GM18502 (cell line): ENCODE data around the gene L3MBTL3.
A peak's percentile ranks its signal among the peaks of the same experiment; 100 is the strongest.
"Not testable (repeated sequence)": the region's sequence is repeated elsewhere in the genome, so short reads cannot be mapped to it uniquely, and the experiment has no call there.

Source experiments
- ATAC-seq: cut with Tn5 transposase; IDR thresholded peaks from one replicate; pipeline ENCODE4 v1.9.1; 2021; ENCODE audit warnings: mild to moderate bottlenecking; ENCODE audit not compliant: unreplicated experiment, poor library complexity

The L3MBTL3 gene

DNA sequence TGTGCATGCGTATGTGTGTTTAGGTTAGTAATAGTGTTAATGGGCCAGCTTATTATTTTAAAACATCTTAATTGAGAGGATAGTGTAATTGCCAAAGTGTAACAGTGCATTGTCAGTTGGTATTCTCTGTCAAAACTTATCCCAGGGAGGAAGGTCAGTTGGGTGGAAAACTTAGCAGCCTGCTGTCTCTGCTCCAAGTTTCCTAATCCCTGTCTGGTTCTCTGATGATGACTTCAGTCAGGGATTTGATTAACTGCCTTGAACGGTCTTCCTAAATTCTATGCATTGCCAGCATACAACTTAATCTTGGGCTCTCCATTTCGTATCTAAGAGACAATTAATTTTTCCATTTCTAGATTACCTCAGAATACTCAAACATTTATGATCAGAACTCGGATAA is 51.1 kb downstream of the L3MBTL3 start:
- no peak for ATAC-seq

DNA sequence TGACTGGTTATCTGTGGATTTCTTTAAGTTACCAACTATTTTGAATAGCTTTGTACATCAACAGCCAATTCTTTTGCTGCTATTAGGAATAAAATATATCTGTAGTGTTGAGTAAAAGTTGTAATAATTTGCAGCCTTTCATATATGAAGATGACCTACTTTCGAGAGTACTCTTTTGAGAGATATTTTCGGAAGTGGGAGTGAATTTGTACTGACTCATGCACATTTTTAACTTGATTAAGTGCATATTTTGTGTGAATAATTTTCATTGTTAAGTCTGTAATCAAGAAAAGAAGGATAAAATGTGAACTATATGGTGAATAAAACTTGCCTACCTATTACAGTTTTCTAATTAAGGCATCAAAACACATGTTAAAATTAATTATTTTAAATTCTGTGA is 51.9 kb downstream of the L3MBTL3 start:
- ATAC-seq: no peak

DNA sequence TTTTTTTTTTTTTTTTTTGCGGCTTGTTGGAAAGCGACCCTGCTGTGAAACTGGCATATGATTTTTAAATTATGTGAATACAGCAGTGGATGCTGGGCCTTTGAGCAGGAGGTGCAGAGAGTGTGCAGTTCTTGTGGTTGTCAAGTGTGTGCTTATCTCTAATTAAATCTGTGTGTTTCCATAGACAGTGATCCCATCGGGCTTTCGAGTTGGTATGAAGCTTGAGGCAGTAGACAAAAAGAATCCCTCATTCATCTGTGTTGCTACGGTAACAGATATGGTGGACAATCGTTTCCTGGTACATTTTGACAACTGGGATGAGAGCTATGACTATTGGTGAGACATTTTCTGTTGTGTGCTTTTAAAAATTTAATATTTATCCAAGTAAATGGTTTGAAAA is 52.4 kb downstream of the L3MBTL3 start:
- ATAC-seq: no peak

DNA sequence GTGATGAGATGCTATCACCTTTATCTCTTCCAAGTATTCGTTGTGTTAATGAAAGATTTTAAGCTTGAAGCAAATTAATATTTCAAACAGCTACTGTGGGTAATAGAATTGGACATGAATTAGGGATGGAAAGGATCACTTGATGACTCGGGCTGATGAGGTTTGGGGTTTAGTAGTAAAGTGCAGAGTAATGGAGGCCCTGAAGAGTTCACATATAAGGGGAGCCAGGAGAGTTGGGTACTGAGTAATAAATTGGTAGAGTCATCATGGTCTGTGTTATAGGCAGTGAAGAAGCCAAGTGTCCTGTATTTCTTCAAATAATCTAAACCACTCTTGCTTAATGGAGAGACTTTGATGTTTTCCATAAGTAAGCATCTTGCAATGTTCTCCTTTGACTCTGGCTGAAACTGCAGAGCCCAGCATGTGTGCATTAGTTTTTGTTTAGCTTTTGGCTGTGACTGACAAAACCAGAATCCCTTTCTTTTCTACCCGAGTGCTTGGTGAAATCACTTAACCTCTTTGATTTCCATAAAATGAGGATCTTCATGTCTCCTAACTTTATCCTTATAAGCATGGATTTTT is 57.6 kb downstream of the L3MBTL3 start:
- ATAC-seq: no peak

DNA sequence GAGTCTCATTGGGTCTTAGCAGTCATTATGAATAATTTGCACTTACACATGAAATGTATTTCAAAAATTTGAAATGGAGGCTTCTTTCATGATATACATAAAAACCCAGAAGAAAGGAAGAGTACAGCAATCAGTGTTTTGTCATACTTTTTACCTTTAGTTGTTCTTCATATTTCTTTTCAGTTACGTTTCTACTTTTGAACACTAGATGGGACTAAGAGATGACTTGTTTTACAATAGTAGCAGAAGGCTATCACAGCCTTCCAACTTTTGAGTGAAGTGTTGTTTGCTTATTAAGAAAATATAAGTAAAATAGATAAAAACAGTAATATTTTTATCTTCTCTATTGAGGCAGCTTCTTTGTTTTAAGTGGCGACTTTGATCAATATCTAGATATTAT is 58.1 kb downstream of the L3MBTL3 start:
- ATAC-seq: no peak

DNA sequence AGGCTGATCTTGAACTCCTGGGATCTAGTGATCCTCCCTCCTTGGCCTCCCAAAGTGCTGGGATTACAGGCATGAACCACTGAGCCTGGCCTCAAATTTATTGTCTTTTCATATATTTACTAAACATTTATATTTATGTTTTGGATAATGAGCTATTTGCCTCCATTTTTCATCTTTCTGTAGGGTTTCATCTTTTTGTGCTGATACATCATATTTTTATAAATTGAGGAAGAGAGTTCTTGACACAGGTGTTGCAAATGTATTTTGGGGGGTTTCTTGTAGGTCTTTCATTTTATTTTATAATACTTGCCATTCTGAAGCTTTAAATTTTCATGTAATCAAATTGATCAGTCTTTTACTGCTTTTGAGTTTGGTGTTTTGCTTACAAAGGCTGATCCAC is 72.4 kb downstream of the L3MBTL3 start:
- no peak for ATAC-seq

DNA sequence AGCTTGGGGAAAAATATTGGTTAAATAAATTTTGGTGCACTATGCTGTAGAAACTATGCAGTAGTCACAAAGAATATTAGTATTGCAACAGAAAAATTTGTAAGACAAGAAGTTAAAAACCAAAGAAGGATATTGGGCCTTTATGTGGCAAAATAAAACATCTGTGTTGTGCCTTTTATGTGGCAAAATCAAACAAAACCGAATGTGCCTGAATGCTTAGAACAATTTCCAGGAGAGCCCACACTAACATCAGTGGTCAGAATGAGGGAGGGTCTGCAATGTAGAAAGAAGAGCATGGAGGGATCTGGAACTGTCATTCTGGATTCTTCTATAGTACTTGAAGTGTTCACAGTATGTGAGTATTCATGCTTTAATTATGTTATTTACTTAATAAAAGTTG is 75.2 kb downstream of the L3MBTL3 start:
- ATAC-seq: no peak

DNA sequence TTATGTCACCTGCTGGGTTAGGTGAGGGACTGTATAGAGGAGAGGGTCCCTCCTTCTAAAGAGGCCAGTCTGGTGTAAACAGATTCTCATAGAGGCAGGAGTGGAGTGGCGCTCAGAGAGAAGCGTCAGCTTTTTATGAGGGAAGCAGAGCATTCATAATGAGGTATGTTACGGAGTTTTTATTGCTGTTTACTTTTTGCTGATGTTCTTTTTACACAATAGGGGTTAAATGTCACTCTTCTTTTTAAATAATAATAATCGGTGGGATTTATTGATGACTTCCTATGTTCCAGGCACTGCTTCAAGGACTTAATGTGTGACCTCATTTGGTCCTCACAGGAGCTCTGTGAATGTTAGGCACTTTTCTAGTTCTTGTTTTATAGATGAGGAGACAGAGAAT is 79.9 kb downstream of the L3MBTL3 start:
- no peak for ATAC-seq

DNA sequence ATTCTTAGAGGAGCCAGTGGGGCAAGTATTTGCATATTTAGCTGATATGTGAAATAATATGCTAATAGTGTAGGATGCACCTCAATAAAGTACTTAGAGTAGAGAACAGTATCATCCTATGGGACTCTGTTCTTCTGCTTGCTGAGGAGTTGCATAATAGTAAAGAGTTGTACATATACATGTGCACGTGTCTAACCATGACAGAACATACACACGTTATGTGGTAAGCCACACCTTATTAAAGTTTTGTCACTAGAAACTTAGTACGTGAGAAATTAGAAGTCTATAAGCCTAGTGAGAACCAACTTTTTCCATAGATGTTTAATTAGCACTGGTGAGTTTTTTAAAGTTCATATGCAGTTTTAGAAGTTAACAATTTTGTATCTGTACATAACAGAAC is 80.7 kb downstream of the L3MBTL3 start:
- ATAC-seq: no peak

DNA sequence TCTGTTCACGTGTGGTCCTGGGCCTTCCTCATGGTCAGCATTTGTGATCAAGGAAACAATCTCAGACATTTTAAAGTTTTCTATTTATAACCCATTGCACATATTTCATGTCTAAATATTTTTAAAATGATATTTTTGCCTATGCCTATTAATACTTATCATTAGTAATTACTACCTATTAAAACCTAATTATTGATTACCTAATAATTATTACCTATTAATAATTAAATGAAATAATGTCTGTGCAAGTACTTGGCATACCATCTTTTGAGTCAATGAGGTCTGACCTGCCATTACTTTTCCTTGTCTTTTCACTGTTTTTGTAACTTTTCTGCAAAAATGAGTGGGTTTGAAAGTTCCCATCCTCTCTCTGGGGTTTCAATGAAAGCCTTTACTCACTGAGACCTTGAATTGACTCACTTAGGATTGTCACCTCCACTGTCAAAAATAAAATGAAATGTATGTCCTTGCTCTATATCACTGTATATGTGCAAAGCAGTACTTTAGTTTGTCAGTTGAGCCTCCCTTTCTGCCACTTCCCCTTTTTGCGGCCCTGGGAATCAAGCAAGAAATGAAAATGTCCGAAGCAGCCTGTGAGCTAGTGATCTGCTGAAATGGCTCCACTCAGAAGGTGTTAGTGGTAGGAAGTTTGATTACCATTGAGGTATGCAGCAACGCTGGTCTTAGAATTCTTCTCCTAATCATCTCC is 87.8 kb downstream of the L3MBTL3 start:
- ATAC-seq: peak; percentile 93

DNA sequence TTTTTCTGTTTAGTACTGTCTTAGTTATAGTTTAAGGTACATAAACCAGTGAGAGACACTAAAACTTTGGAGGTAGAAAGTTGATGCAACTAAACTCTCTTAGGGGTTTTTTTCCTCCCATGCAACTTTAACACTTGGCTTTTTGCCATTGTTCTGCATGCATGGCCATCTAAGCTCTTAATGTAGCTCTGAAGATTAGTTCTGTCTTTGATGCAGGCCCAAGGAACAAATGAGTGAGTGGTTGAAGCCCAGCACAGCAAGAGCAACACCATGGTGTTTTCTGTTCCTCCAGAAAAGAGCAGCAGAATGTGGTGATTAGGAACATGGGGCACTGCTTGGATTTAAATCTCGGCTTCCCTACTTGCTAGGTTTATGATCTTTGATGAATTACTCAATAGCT is 89.3 kb downstream of the L3MBTL3 start:
- ATAC-seq: no peak

DNA sequence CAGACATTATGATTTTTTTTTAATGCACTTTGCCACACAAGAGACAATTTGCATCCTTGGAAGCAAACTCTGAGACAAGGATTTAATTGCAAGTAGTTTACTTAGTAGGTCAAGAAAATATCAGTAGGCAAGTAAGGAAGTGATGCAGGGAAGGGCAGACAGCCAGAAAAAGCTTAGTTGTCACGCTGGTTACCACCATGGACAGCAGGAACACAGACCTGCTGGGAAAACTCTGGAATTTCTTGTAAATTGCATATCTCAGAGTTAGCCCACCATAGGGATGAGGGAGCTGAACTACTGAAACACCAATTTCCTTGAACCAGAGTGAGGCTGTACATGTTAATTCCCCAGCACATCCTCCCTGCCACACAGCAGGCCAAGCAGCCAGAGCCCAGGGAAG is 92.7 kb downstream of the L3MBTL3 start:
- no peak for ATAC-seq

DNA sequence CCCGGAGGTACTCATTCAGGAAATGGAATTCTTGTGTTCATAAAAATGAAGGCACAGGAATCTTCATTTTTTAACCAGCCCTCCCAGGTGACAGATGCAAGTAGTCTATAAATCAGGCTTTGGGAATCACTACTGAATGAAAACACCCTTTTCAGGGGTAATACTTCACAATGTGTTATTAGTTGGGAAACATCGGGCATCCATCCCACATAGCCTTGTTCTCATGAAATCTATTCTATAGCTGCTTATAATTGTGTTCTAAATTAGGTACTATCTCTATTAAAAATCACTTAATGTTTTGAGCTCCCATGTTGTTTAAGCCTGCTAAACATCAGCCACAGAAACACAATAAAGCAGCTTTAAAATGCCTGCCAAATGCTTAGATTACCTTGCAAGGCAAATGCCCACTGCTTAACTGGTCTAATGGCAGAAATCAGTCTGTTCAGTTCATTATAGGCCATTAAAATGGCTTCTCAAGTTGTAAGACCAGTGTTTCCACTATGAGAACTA is 94.9 kb downstream of the L3MBTL3 start:
- ATAC-seq: no peak

DNA sequence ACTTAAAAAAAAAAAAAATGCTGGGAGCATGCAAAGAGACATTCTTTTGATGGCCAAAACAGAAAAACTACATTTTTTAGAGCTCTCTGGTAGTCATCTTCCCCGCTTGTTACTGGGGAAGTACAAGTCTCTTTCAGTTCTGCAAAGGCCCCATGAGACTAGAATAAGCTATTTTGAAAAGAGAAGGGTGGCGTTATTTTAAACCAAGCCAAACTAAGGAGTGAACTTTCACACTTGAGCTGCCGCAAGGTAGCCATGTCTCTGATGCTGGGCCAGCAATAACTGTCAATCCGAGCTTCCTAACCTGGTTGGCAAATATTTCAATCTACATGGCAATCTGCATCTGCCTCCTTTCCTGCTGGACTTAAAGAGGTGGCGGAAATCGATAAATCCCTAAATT is 96.7 kb downstream of the L3MBTL3 start:
- peak; percentile 89 for ATAC-seq

DNA sequence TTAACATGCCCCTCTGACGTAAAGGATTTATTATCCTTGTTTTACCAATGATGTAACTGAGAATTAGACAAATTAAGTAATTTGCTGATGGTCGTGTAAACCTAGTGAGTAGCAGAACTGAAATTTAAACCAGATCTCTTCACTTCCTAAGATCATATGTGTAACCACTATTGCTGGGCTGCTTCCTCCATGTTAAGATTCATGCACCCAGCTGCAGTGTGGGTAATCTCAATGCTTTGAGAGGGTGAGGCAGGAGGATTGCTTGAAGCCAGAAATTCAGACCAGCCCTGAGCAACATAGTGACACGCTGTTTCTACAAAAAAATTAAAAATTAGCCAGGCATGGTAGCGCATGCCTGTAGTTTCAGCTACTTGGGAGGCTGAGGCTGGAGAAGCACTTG is 97.9 kb downstream of the L3MBTL3 start:
- peak; percentile 45 for ATAC-seq

DNA sequence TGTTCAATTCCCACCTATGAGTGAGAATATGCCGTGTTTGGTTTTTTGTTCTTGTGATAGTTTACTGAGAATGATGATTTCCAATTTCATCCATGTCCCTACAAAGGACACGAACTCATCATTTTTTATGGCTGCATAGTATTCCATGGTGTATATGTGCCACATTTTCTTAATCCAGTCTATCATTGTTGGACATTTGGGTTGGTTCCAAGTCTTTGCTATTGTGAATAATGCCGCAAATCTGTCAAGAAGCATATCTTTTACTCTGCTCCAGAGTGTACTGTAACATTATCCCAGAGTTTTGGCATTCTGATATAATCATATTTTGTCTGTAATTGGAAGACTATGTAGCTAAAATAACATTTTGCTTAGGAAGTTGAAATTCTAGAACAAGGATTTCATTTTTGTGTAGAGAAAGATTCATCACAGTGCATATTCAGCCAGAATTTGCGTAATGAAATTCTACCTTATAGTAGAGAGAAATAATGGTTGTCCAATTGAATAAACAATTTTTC is 98.9 kb downstream of the L3MBTL3 start:
- ATAC-seq: not testable (repeated sequence)

DNA sequence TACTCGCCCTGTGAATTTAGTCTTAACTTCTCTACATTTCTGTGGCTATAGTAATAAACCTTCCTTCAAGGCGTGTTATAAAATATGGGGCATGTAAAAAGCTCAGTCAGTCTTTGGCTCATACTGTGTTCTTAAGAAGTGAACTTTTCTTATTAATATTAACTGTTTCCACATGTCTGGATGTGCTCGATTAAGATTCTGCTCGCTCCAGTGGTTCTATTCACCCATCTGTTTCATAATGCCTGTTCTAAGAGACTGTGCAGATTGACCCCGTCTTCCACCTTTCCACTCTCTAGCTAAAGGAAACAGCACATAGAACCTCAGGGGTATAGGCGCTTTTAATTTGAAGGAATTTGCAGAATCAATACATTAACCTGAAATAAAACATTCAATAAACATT is 99.9 kb downstream of the L3MBTL3 start:
- peak; percentile 33 for ATAC-seq

DNA sequence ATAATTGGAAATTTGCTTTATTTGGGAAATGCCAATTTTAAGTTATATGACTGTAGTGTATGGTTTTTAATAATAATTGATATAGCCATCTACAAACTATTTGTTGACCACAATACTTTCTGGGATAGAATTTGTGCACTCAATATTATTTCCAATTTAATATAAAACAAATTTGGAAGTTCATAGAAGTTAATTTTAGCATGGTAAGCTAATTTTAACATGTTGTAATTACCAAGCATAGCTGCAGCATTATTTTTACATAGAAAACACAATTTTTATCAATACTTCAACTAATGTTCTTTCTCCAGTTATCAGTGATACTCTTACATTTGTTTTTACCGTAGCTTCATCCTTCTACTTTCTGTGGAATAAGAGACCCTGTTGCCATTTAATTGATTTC is 100.8 kb downstream of the L3MBTL3 start:
- ATAC-seq: no peak

DNA sequence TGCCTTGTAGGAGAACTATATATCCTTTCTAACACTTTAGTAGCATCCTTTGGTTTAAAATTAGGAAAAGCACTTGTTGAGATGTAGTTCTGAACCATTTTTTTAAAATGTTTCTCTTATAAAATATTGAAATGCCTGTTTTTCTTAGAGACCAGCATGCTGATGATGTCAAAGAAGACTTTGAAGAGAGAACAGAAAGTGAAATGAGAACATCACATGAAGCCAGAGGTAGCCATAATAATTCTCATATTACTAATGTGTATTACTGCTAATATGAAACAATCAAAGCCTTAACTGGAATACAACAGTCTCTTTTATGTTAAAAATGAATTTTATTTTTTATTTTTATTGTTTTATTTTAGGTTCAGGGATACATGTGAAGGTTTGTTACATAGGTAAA is 102.3 kb downstream of the L3MBTL3 start:
- no peak for ATAC-seq

DNA sequence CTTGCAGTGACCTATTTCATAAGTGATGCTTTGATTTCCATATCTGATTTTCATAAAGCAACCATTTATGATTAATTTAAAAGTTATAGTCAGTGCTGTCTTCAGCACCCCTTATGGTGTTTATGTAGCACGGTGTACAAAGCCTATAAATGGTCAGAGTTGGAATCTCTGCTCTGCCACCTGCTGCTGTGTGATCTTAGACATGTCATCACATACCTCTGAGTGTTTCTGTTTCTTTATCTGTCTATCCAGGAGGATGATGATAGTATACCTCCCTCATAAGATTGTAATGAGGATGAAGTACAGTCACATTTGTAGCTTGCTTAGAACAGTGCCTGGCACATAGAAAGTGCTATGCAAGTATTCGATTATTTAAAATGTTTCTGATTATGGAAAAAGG is 103.9 kb downstream of the L3MBTL3 start:
- no peak for ATAC-seq

DNA sequence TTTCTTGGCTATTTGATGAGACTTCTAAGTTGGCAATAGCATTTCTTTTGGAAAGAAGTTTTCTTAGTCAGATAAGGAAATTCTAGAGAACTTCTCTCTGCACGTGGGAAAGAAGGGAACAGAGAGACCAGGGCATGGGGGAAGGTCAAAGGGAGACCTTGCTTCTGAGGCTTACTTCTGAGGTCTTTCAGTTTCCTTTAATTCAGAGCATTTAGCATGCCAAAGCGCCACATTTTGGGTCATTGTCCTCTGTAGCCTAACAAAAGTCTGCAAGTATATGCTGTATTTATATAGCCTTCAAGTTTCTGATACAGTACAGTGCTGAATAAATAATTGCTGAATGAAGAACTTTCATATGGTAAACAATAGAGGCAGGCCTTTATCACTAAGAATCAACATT is 108.8 kb downstream of the L3MBTL3 start:
- no peak for ATAC-seq

DNA sequence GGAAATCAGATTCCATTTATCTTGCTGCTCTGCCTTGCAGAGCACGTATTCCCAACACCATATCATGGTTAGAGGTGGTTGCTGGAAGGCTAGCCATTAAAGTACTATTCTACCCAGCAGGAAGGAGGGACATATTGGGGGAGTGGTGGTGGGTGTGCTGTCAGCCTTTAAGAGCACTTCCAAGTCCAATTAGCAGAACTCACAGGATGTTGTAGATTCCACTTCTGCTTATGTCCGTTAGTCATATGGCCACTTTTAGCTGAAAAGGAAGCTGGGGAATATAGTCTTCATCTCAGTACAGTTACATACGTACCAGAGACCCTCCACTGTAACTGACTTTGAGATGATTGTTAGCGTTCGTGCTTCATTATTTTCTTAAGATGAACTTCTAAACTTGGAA is 109.9 kb downstream of the L3MBTL3 start:
- ATAC-seq: no peak
